ENCODE data around the gene SFXN3.

Gene SFXN3

GRCh38 chr10:101060951-101061623 lies 30.1 kb downstream of the SFXN3 start:
- DNase-seq: peak; percentile 59

DNA sequence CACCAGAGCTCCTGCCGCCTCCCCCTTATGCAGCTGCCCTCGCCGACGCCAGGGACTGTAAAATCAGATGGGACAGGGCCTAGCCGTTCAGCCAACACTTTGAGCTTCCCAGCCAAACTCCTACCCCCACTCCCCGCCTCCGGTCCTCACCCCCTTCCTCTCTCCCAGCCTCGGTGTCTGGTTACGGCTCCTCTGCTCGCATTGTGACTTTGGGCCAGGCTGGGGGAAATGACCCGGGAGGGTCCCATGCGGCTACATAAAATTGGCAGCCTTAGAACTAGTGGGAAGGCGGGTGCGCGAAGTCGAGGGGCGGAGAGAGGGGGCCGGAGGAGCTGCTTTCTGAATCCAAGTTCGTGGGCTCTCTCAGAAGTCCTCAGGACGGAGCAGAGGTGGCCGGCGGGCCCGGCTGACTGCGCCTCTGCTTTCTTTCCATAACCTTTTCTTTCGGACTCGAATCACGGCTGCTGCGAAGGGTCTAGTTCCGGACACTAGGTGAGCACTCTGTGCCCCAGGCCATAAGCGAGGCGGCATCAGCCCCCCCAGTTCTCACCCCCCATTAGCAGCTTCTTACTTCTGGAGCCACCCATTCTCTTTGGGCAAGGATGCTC lies 30.7 kb downstream of the SFXN3 start, which contains the start of gene KAZALD1:
Gene KAZALD1 (plus strand): TSS at position 366 of the 608 bp plus-strand sequence. CDS start 604 bp downstream, outside the sequence.
- DNase-seq: no peak

GRCh38 chr10:101062232-101063049 lies 31.4 kb downstream of the SFXN3 start:
- peak; percentile 54 for DNase-seq

GRCh38 chr10:101063050-101063525 lies 32.1 kb downstream of the SFXN3 start:
- DNase-seq: no peak

DNA sequence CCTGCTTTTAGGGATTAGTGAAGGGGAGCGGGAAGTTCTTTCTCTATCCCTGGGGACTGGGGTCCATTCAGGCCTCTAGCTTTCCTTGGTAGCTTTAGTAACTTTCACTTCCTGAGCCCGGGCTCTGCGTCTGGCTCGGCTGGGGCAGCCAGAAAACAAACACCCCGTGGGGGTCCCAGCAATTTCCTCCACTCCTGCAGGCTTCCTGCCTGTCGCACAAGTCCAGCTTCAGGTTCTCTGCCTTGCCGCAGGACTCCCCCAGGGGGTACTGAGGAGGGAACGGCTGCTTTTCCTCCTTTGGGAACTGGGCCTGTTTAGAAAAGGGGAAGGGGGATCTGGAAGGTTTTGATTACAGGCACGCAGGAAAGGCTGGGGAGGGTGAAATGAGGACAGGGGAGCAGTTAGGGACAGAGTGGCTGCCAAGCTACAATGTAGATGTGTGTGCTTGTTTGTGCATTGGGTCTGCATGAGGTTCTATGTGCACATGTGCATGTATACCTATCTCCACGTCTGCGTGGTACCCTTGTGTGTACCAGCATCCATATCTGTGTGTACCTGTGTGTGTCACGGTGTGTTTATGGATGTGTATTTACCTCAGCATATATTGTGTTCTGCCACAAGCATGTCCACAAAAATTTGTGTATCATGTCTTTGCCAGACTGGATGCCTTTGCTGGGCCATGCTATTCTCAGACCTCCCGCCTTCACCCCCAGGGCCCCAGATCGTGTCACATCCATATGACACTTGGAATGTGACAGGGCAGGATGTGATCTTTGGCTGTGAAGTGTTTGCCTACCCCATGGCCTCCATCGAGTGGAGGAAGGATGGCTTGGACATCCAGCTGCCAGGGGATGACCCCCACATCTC lies 32.7 kb downstream of the SFXN3 start:
- DNase-seq: no peak

- DNase-seq: no peak
Observed at GRCh38 chr10:101064415-101065030, 33.5 kb downstream of the SFXN3 start.

- DNase-seq: no peak
Observed at GRCh38 chr10:101065481-101066145, 34.6 kb downstream of the SFXN3 start.

- DNase-seq: peak; percentile 57
Observed at GRCh38 chr10:101066146-101066895, 35.3 kb downstream of the SFXN3 start.

- peak; percentile 5 for DNase-seq
Observed at GRCh38 chr10:101066896-101067355, 35.9 kb downstream of the SFXN3 start.

- peak; percentile 84 for DNase-seq
Observed at GRCh38 chr10:101067356-101068083, 36.5 kb downstream of the SFXN3 start.

DNA sequence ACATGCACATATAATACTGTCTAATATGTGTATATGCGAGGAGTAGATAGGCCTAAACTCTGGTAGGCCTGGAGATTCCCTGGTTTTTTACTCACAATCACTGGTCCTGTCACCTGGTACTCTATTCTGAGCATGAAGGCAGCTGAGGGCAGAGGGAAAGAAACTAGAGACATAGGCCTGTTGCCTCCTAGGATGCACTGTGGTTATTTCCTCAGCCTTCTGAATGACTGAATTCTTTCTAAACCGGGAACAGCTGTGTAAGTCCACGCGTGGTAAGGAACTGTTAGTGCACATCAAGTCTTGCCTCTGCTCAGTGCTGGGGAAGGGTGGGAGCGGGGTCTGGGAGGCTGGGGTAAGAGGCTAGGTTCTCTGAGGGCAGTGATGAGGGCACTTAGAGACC lies 38.4 kb downstream of the SFXN3 start:
- DNase-seq: no peak

GRCh38 chr10:101070098-101070497 lies 39.1 kb downstream of the SFXN3 start:
- no peak for DNase-seq

DNA sequence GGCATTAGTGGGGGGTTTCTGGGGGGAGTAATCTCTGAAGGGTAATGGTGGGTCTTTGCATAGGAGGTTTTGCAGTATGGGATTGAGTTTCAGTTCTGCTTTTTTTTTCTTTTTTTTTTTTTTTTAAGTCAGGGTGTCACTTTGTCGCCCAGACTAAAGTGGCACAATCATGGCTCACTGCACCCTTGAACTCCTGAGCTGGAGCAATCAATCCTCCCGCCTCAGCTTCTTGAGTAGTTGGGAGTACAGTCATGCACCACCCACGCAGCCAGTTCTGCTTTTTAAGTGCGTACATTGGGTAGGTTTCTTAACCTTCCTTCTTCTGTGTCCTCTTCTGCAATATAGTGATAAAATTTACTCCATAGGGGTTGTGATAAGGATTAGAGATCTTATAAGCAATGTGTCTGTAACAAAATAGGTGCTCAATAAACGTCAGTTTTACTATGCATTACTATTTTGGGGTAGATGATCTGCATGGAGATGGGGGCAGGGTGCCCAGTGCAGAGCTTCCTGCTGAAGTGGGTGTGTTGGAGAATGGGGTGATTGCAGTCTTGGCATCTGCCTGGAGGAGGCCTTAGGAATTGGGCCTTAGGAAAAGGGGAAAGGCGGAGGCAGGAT lies 40.3 kb downstream of the SFXN3 start:
- DNase-seq: peak; percentile 32

DNA sequence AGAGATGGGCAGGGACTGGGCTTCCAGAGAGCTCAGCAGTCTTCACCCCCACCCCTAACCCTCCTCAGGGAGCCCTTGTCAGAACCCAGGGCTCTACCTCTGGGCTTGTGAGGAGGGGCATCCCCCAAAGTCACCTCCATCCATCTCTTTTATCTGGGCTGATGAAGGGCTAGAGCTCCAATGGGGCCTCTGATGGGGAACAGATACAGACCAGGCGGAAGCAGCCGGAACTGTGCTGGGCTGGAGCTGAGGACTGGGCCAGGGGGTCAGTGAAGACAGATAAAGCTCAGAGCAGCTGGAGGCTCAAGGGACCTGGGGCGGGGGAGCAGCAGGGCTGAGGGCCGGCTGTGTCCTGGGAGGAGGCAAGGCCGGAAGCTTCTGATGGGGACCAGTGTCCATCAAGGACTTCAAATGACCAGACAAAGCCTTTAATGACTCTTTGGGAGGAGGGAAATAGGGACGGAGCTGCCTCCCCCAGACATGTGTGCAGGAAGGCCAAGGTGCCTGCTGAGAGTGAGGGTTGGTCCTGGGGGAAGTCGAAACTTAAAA lies 40.9 kb downstream of the SFXN3 start:
- DNase-seq: no peak

DNA sequence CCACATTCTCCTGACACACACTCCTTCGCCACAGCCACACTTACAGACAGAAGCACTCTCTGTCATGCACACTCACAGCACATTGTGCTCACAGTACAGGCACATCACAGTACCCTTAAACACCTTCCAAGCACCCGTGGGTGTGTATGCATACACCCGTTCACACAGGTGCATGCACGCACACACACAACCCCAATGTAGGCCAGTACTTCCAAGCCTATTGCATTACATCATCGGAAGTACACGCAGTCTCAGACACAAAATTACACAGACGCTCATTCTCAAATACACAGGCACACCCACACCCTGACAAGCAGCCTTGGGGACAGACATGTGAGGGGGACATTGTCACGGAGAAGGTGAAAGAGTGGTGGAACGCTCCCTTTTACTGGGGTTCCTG lies 41.9 kb downstream of the SFXN3 start:
- no peak for DNase-seq

DNA sequence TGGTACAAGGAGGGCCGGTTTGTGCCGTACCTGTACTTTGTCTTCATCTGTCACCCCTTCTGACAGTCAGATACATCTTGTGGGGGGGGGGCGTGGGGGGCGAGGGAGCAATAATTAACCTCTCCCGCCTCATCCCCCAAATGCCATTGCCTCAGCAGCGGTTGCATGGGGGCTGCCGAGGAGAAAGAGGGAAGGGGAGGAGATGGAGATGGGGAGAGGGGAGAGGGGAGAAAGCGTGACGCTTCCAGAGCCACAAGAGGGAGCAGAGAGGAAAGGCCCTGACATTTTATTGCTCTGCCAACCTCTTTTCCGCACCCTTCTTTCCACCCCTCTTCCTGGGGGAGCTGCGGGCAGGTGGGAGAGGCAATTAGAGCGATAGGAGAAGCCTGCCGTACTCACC lies 42.6 kb downstream of the SFXN3 start:
- DNase-seq: no peak

GRCh38 chr10:101075775-101076174 lies 44.7 kb downstream of the SFXN3 start:
- no peak for DNase-seq

DNA sequence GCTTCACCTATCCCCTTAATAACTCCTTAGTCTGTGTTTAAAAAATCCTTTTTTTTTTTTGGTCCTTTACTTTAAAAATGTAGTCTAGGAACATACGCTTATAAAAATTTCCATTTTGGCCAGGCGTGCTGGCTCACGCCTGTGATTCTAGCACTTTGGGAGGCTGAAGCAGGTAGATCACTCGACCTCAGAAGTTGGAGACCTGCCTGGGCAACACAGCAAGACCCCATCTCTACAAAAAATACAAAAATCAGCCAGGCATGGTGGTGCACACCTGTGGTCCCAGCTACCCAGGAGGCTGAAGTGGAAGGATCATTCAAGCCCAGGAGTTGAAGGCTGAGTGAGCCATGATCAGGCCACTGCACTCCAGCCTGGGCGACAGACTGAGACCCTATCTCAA lies 45.6 kb downstream of the SFXN3 start:
- DNase-seq: no peak

DNA sequence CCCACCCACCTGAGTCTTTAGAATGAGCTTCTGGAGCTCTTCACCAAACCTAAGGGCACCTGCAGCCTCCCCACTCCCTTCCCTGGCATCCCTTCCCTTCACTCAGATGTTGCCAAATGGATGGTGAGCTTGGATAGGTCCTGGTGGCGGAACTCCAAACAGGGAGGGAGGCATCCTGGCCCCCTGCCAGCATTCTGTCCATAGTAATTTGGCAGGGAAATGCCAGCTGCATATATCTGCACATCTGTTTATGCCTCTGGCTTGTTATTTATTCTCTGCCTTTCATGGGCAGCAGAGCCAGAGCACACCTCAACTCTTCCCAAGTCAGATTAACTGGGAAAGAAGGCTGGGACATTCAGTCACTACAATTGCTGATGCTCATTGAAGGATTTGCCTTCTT lies 48.8 kb downstream of the SFXN3 start:
- no peak for DNase-seq
